SK-N-SH (cell line): ENCODE data around the gene LOX.

Experiments
- CTCF ChIP-seq: fragments of 200-600 bp; sonication (generic); IDR thresholded peaks from 2 replicates; pipeline ENCODE4 v1.6.1; 2017; ENCODE audit warnings: antibody characterized with exemption, mild to moderate bottlenecking, moderate library complexity
- ELF1 ChIP-seq: IDR thresholded peaks from 2 replicates; pipeline ENCODE4 v1.4.0; 2012
- EP300 ChIP-seq, 2 experiments: IDR thresholded peaks; 2 replicates each; pipeline versions ENCODE4 v1.4.0 to v1.6.1; 2012; ENCODE audit warnings: borderline replicate concordance in 1 of 2, low read depth in 1 of 2, low read length in 1 of 2
- GABPA ChIP-seq: IDR thresholded peaks from 2 replicates; pipeline ENCODE4 v1.4.0; 2012; ENCODE audit warnings: low read depth, mild to moderate bottlenecking
- RFX5 ChIP-seq: IDR thresholded peaks from 2 replicates; pipeline ENCODE4 v1.6.1; 2012; ENCODE audit warnings: mild to moderate bottlenecking, improper control_type of control experiment, low read length
- TAF1 ChIP-seq: IDR thresholded peaks from 2 replicates; pipeline ENCODE4 v1.6.1; 2012; ENCODE audit warnings: low read depth, mild to moderate bottlenecking, low read length, moderate library complexity, borderline replicate concordance
- TF ChIP-seq, protein P1 (sequence below): IDR thresholded peaks from 2 replicates; pipeline ENCODE4 v1.4.0; 2012; ENCODE audit warnings: low read depth

DNA sequence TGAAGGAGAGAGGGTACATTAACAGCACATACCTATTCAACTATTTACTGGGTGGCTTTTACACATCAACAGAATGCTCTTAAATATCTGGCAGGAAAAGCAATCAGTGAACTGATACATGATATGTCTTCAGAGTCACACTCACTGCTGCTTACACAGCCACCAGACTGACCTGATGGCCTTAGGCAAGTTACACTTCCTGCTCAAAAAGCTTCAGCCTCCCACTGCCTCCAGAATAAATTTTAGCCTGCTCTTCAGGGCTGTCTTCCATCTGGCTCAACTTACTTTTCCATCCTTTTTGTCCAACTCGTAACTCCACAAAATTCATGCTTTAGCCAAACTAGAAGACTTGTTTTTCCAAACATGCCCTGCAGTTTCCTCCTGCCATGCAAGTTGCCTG, 10.7 kb downstream of the LOX start:
- TF ChIP-seq CTCF (no peak), EP300 (IDR thresholded peaks at IDR 0.05; ENCODE audit: borderline replicate concordance in 1 of 2, low read depth in 1 of 2, low read length in 1 of 2) (no peak), ELF1 (no peak), RFX5 (no peak), GABPA (no peak), TAF1 (no peak)
- TF ChIP-seq, protein P1, sequence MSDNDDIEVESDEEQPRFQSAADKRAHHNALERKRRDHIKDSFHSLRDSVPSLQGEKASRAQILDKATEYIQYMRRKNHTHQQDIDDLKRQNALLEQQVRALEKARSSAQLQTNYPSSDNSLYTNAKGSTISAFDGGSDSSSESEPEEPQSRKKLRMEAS: no peak
